Stimulated activated CD4-positive, alpha-beta T cell treated with anti-CD3 and anti-CD28 coated beads, TNF-alpha, amount 100 ng/mL, for 24 hours (primary cell): Measurements from ENCODE around the gene NFAM1.
A peak's percentile ranks its signal among the peaks of the same experiment; 100 is the strongest.

Source experiments
- DNase-seq, 3 experiments: peaks; one replicate each; pipeline ENCODE4 v3.0.0-alpha.2; 2020; ENCODE audit warnings: low read depth in 3 of 3

NFAM1 gene

GRCh38 chr22:42432020-42432596 lies at the start of gene NFAM1:
NFAM1 (minus strand) TSS chr22:42432403; CDS start chr22:42432357, 46 bp downstream.
- no peak for DNase-seq

DNA sequence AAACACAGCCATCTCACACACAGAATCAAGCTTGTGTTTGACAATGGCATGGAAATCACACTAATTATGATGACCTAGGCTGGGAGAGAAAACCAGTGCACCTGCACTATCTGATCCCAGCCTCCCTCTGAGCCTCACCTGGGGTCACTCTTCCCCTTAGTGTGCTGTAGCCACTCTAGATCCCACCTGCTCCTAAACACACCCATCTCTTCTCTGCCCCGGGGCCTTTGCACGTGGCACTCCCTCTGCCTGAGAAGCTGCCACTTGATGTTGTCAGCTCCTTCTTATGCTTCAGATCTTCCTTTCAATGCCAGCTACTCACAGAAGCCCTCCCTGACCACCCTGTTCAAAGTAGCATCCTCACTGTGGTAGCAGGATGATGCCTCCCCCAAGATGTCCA lies 42.9 kb upstream of the NFAM1 start:
- no peak for DNase-seq

GRCh38 chr22:42473484-42474193 lies 41.4 kb upstream of the NFAM1 start:
- no peak for DNase-seq

GRCh38 chr22:42472671-42473070 lies 40.5 kb upstream of the NFAM1 start:
- no peak for DNase-seq

GRCh38 chr22:42471441-42471840 lies 39.2 kb upstream of the NFAM1 start:
- DNase-seq: no peak

DNA sequence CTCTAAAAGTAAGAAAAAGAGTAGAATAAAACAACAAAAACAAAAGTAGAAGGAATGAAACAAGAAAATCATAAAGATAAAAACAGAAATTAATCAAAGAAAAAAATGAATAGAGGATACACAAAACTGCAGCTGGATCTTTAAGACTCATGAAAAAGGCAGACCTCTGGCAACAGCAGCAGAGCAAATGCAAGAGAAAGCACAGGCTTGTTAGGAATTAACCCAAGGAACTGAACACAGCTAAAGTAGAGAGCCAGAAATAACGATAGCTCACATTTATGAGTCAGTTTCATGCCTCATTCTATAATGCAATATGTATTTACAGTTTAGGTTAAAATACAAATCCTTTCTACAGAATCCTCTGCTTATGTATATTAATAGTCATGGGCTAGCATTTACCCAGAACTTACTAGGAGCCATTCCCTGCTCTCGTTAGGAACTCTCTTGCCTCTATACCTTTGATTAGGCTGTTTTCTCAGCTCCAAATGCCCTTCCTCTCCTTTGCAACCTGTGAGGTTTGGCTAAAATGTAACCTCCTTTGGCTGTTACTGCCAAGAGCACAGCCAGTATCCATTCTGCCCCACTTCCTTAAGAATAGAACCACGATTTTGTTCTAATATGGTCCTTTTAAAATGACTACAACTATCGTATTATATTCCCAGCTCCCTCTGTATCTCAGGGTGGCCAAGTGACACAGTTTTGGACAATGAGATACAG lies 38.3 kb upstream of the NFAM1 start:
- no peak for DNase-seq

GRCh38 chr22:42468841-42469240 lies 36.6 kb upstream of the NFAM1 start:
- no peak for DNase-seq

DNA sequence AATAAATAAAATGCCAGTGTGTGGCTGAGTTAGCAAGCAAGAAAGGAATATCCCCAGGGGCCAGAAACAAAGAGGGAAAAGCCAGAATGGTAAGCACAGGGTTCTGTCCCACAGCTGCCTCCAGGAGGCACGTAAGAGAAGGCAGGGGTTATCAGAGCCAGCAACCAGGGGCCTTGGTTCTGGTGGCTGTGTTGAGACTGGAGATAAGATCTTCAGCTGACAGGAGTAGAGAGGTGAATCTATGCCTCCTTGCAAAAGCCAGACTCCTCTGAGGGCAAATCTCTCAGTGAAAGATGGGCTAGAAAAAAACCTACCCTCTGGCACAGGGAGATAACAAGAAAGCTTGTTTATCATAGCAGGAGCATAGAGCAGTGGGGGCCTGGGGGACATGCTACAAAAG lies 29.8 kb upstream of the NFAM1 start:
- DNase-seq: no peak

GRCh38 chr22:42461511-42461910 lies 29.3 kb upstream of the NFAM1 start:
- DNase-seq: no peak

DNA sequence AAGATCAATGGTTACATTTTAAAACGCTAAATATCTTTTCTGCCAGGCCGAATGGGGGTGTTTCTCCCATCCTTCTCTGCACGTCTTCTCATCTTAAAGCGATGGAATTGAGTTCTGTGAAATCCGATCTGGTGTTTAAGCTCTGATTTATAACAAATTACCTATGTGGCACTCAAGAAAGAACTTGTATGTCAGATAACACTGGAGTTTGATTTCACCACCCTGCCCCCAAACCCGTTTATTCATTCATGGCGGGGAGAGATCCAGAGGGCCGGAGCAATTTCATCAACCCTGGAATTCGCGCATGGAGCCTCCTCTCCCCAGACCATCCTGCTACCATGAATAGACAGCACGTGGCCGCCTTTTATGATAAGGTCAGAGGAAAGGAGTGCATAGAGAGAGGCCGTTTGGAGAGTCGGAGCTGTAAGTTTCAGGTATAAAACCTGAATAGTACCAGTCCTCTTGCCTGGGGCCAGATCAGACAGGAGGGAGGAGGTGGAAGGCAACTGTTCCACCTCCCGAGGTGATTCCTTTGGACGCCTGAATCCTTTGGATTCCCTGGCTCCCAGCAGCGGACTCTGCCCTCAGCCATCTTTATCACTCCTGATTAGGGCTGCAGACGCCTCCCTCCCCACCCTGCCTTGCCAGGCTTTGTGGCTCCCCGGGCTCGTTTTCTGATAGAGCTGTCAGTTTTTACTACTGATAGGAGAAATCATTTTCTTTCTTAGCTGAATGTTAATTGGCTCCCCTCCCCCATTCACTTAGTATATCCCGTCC lies 27.3 kb upstream of the NFAM1 start:
- no peak for DNase-seq

DNA sequence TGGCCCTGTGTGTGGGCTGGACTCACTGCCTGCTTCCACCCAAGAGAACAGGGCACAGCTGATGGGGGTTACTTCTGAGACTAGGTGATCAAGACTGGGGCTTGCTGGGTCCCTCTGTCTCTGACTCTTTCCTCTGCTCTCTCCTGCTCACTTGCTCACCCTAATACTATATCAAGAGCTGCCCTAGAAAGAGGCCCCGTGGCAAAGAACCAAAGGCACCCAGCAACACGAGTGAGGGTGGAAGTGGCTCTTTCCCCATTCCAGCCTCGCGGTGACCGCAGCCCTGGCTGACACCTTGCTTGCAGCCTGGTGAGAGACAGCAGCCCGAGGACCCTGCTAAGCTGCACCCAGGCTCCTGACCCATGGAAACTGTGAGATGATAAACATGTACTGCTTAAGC lies 20.7 kb upstream of the NFAM1 start:
- DNase-seq: no peak

DNA sequence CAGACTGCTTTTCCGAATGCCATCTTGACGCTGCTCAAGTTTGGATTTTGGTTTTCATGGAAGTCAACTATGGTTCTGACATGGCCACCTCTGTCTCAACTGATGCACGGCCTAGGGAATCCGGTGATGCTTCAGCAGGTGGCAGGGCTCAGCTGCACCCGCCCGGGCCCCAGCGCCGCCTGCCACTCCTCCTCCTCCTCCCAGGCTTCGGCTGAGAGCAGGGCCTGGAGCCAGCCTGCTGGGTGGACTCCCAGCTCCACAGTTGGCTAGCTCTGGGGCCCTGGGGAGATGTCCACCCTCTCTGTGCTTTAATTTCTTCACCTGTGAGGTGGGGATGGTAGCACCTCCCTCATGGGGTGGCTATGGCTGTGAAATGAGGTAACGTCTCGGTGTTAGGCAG lies 20.3 kb upstream of the NFAM1 start:
- DNase-seq: no peak

DNA sequence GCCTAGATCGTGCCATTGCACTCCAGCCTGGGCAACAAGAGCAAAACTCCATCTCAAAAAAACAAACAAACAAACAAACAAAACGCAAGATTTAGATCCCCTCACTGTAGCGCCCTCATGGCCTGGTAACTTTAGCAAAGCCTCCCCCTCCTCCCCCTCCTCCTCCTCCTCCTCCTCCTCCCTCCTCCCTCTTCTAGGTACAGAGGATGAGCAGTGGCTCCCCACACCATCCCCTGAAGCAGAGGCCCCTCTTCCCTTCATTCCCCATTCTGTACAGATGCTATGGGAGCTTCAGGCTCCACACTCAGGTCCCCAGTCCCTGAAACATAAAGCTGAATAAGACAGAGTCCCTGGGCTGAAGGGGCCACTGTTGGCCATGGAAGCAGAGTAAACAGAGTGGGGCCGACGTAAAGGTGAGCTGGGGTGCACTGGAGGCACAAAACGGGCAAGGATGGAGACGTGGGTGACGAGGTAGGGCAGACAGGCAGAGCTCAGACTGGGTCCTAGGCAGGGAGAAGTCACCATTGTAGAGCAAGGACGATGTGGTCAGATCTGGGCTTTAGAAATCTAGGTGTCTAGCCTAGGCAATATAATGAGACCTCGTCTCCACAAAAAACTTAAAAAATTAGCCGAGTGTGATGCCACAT lies 19.4 kb upstream of the NFAM1 start:
- no peak for DNase-seq

DNA sequence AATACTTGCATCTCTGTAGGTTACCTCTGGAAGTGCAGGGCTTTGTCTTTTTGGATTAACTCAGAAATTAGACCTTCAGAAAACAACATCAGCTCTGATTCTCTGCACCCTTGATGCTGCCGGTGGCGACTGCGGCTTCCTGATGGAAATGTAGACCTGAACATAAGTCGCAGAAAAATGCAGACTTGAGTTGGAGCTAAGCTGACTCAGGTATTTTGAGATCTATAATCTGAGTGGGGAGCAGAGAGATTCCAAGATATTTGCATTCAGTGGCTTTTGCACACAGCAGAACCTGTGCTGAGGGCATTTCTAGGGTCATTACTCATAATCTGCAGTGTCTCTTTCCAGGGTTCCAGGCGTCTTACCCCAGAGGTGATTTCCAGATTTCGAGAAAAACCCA lies 18.7 kb upstream of the NFAM1 start:
- DNase-seq: no peak

DNA sequence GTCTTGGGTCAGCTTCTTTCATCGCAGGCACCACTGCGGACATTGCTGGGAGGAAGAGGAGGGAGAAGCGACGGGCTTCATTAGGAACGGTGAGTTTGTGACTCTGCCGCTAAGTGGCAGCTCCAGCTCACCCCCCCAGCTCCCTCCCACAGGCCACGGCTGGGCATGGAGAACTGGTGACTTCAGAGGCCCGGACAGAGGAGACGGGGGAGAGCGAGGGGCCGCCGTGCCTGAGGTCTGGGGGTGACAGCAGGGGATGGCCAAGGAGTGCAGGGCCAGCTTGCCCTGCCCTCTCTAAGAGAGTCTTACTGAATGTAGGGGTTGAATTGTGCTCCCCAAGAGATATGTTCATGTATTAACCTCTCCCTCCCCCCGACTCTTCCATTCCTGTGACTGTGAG lies 13.9 kb upstream of the NFAM1 start:
- no peak for DNase-seq

GRCh38 chr22:42444077-42444904 lies 12.1 kb upstream of the NFAM1 start:
- peak; percentile 42 to 78 (median 54) for DNase-seq

- no peak for DNase-seq
These were observed 11.3 kb upstream of the NFAM1 start for GRCh38 chr22:42443240-42444076.

- DNase-seq: no peak
These were observed 10.5 kb upstream of the NFAM1 start for GRCh38 chr22:42442748-42443147.

GRCh38 chr22:42440728-42441127 lies 8.5 kb upstream of the NFAM1 start:
- DNase-seq: no peak
